ENCODE data around the gene PRR5L. TPM values are rescaled to one million over a fixed set of nuclear protein-coding genes. Genes with fewer than 3 reads are reported as not detected.
A peak's percentile ranks its signal among the peaks of the same experiment; 100 is the strongest.

The PRR5L gene
- polyA plus RNA-seq, 1 donor (not counting 4 experiments of a cell fraction or from before 2014, with no cell fraction given): 20.1 TPM

DNA sequence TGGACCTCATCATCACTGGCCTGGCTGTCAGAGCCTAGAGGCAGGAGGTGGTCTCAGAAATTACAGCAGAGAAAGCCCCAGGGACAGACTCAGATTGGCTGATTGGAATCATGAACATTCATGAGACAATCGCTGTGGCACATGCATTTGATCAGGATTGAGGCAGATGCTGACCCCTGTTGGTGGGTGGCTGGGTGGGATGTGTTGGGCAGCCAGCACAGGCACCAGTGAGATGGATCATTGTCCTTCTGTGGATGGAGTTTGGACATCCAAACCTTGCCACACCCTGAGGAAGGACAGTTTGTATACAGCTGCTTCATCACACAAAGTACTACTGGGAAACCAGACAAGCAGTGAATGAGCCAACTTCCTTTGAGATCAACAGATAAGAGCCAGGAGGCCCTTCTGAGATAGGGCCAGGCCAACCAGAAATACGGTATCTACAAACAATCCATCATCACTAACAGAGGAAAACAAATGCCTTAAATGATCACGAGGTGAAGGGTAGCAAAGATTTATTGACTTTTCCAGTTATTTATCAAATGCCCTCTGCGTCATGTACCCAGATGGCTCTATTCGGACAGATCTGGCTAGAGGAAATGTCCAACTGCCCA, 24.2 kb upstream of the PRR5L start:
- no peak overlapping the region for H3K27ac ChIP-seq (ENCODE audit: control insufficient read depth, insufficient read depth, low read length)

GRCh38 chr11:36273110-36273509, 23.0 kb upstream of the PRR5L start:
- H3K4me1 ChIP-seq (ENCODE audit: control insufficient read depth, extremely low read depth, insufficient read depth, low read length): no peaks in the 10 kb centered on the region
- H3K79me2 ChIP-seq (ENCODE audit: control insufficient read depth, insufficient read depth, low read length): no peaks in the 10 kb centered on the region
- dilution Hi-C loops (cut with MboI; ENCODE audit: extremely low pct_ligation_motif_present, low sequenced_read_pairs): no loop called here
- DNase-seq (ENCODE audit: low read depth, low spot score): no peak
- H3K27ac ChIP-seq (ENCODE audit: control insufficient read depth, insufficient read depth, low read length): no peak overlapping the region
- H3K9me1 ChIP-seq (ENCODE audit: control insufficient read depth, extremely low read depth, insufficient read depth, low read length): no peaks in the 10 kb centered on the region
- H3K9me3 ChIP-seq (ENCODE audit: control insufficient read depth, low read depth, low read length): no peaks in the 10 kb centered on the region
- no peak for TF ChIP-seq CTCF (optimal IDR thresholded peaks at IDR 0.05 in 1 of 3, IDR thresholded peaks at IDR 0.05 in 1 of 3, conservative IDR thresholded peaks at IDR 0.05 in 1 of 3; ENCODE audit: extremely low read depth in 1 of 3, insufficient read depth in 2 of 3, low read length in 3 of 3)
- no peak for TF ChIP-seq EZH2 (IDR thresholded peaks at IDR 0.05; ENCODE audit: low read length)
- no peak for FAIRE-seq
- no peaks in the 10 kb centered on the region for H3K27me3 ChIP-seq (ENCODE audit: control insufficient read depth, extremely low read depth, insufficient read depth, low read length)
- no peaks in the 10 kb centered on the region for H4K20me1 ChIP-seq (ENCODE audit: control insufficient read depth, extremely low read depth, insufficient read depth, low read length)
- no peak overlapping the region for H3K9ac ChIP-seq (ENCODE audit: control insufficient read depth, extremely low read depth, insufficient read depth, low read length)
- peaks cover 0 to 16% of the 10 kb centered on the region in 2 experiments for H3K36me3 ChIP-seq (ENCODE audit: control insufficient read depth in 2 of 2, extremely low read depth in 1 of 2, insufficient read depth in 2 of 2, low read length in 2 of 2)
- no peak overlapping the region for H3K4me2 ChIP-seq (ENCODE audit: control insufficient read depth, extremely low read depth, insufficient read depth, low read depth, low read length)
- H3K4me3 ChIP-seq (ENCODE audit: control insufficient read depth in 2 of 3, extremely low read depth in 1 of 3, insufficient read depth in 2 of 3, low read depth in 1 of 3, low read length in 3 of 3): no peak overlapping the region
- H2AFZ ChIP-seq (ENCODE audit: control insufficient read depth, low read length): no peak overlapping the region

More for the DNA sequence above, 24.2 kb upstream of the PRR5L start:
- Histone ChIP-seq H3K9me1 (ENCODE audit: control insufficient read depth, extremely low read depth, insufficient read depth, low read length) (no peaks in the 10 kb centered on the region), H3K9ac (ENCODE audit: control insufficient read depth, extremely low read depth, insufficient read depth, low read length) (no peak overlapping the region), H4K20me1 (ENCODE audit: control insufficient read depth, extremely low read depth, insufficient read depth, low read length) (no peaks in the 10 kb centered on the region), H3K36me3 (ENCODE audit: control insufficient read depth in 2 of 2, extremely low read depth in 1 of 2, insufficient read depth in 2 of 2, low read length in 2 of 2) (peaks cover 0 to 16% of the 10 kb centered on the region in 2 experiments), H3K4me3 (ENCODE audit: control insufficient read depth in 2 of 3, extremely low read depth in 1 of 3, insufficient read depth in 2 of 3, low read depth in 1 of 3, low read length in 3 of 3) (no peak overlapping the region), H3K4me2 (ENCODE audit: control insufficient read depth, extremely low read depth, insufficient read depth, low read depth, low read length) (no peak overlapping the region), H2AFZ (ENCODE audit: control insufficient read depth, low read length) (no peak overlapping the region), H3K9me3 (ENCODE audit: control insufficient read depth, low read depth, low read length) (no peaks in the 10 kb centered on the region), H3K4me1 (ENCODE audit: control insufficient read depth, extremely low read depth, insufficient read depth, low read length) (no peaks in the 10 kb centered on the region), H3K79me2 (ENCODE audit: control insufficient read depth, insufficient read depth, low read length) (no peaks in the 10 kb centered on the region), H3K27me3 (ENCODE audit: control insufficient read depth, extremely low read depth, insufficient read depth, low read length) (no peaks in the 10 kb centered on the region)
- dilution Hi-C loops (cut with MboI; ENCODE audit: extremely low pct_ligation_motif_present, low sequenced_read_pairs): no loop called here
- FAIRE-seq (no peak), DNase-seq (ENCODE audit: low read depth, low spot score) (no peak)
- no peak for TF ChIP-seq EZH2 (IDR thresholded peaks at IDR 0.05; ENCODE audit: low read length)
- peak in 1 of 3 experiments; percentile 22 for TF ChIP-seq CTCF (optimal IDR thresholded peaks at IDR 0.05 in 1 of 3, IDR thresholded peaks at IDR 0.05 in 1 of 3, conservative IDR thresholded peaks at IDR 0.05 in 1 of 3; ENCODE audit: extremely low read depth in 1 of 3, insufficient read depth in 2 of 3, low read length in 3 of 3)
